IMR-90 (cell line): Measurements from ENCODE around the gene TRPV3.

Experiments used
- BHLHE40 ChIP-seq: fragments of 150-350 bp; IDR thresholded peaks from 2 replicates; pipeline ENCODE4 v1.6.1; 2016; ENCODE audit warnings: mild to moderate bottlenecking, low read depth, low read length
- CEBPB ChIP-seq: IDR thresholded peaks from 2 replicates; pipeline ENCODE4 v1.6.1; 2012; ENCODE audit warnings: low read depth, low read length, improper control_type of control experiment
- CHD1 ChIP-seq: IDR thresholded peaks from 2 replicates; pipeline ENCODE4 v1.6.1; 2012; ENCODE audit warnings: low read depth, low read length, improper control_type of control experiment
- FOS ChIP-seq: fragments of 150-350 bp; IDR thresholded peaks from 2 replicates; pipeline ENCODE4 v1.6.1; 2016; ENCODE audit warnings: low read depth, low read length
- MAZ ChIP-seq: IDR thresholded peaks from 2 replicates; pipeline ENCODE4 v1.6.1; 2012; ENCODE audit warnings: low read depth, mild to moderate bottlenecking, low read length, improper control_type of control experiment, moderate library complexity, borderline replicate concordance
- MXI1 ChIP-seq: IDR thresholded peaks from 2 replicates; pipeline ENCODE4 v1.6.1; 2012; ENCODE audit warnings: low read depth, mild to moderate bottlenecking, low read length, moderate library complexity, borderline replicate concordance
- NFE2L2 ChIP-seq: fragments of 150-350 bp; IDR thresholded peaks from 2 replicates; pipeline ENCODE4 v1.6.1; 2016; ENCODE audit warnings: low read depth, mild to moderate bottlenecking, low read length
- POLR2A ChIP-seq: IDR thresholded peaks from 2 replicates; pipeline ENCODE4 v1.6.1; 2012; ENCODE audit warnings: mild to moderate bottlenecking, low read depth, low read length
- RAD21 ChIP-seq: IDR thresholded peaks from 2 replicates; pipeline ENCODE4 v1.6.1; 2012; ENCODE audit warnings: low read length, improper control_type of control experiment
- RCOR1 ChIP-seq: IDR thresholded peaks from 2 replicates; pipeline ENCODE4 v1.6.1; 2012; ENCODE audit warnings: mild to moderate bottlenecking, low read length, improper control_type of control experiment; ENCODE audit not compliant: insufficient replicate concordance
- RFX5 ChIP-seq: IDR thresholded peaks from 2 replicates; pipeline ENCODE4 v1.8.0; 2012; ENCODE audit warnings: low read depth, mild to moderate bottlenecking, low read length, moderate library complexity
- SMC3 ChIP-seq: fragments of 150-350 bp; IDR thresholded peaks from 2 replicates; pipeline ENCODE4 v1.6.1; 2016; ENCODE audit warnings: low read depth, mild to moderate bottlenecking, antibody characterized with exemption, low read length, moderate library complexity
- TF ChIP-seq, protein P1 (sequence below): fragments of 150-350 bp; IDR thresholded peaks from 2 replicates; pipeline ENCODE4 v1.6.1; 2017; ENCODE audit warnings: mild to moderate bottlenecking, antibody characterized with exemption, low read length, low read depth
- TF ChIP-seq, protein P2 (sequence below): conservative IDR thresholded peaks from 2 replicates; pipeline ENCODE4 v1.5.1; 2012; ENCODE audit warnings: mild to moderate bottlenecking, low read depth, low read length, improper control_type of control experiment

DNA sequence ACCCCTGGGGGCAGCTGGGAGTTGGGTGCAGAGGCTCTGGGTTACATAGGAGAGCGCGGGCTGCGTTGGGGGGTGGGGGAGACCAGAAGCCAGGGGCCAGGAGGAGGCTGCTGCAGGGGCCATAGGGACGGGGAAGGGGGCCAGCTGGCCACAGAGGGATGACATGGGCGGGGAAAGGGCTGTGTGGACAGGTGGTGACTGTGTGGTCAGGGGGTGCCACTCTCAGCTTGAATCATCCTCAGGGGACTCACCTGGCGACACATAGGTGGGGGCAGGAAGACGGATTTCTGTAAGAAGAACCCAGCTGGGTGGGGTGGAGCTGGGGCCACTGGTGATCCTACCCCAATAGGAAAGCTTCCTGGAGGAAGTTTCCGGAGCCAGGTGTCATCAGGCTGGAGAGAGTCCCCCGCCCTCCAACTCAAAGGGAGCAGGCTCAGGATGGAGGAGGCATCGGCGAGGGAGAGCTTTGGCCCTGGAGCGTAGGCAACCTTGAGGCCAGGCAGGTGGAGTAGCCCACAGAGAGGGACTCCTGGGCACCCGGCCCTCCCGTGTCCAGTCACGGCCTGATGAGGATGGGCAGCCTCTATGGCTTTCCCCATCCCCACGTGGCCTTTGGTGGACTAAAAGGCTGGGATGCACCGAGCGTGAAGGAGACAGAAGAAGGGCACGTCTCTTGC is 1.2 kb downstream of the TRPV3 start:
- TF ChIP-seq POLR2A: no peak
- TF ChIP-seq, protein P1, sequence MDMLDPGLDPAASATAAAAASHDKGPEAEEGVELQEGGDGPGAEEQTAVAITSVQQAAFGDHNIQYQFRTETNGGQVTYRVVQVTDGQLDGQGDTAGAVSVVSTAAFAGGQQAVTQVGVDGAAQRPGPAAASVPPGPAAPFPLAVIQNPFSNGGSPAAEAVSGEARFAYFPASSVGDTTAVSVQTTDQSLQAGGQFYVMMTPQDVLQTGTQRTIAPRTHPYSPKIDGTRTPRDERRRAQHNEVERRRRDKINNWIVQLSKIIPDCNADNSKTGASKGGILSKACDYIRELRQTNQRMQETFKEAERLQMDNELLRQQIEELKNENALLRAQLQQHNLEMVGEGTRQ: no peak
- TF ChIP-seq, protein P2, sequence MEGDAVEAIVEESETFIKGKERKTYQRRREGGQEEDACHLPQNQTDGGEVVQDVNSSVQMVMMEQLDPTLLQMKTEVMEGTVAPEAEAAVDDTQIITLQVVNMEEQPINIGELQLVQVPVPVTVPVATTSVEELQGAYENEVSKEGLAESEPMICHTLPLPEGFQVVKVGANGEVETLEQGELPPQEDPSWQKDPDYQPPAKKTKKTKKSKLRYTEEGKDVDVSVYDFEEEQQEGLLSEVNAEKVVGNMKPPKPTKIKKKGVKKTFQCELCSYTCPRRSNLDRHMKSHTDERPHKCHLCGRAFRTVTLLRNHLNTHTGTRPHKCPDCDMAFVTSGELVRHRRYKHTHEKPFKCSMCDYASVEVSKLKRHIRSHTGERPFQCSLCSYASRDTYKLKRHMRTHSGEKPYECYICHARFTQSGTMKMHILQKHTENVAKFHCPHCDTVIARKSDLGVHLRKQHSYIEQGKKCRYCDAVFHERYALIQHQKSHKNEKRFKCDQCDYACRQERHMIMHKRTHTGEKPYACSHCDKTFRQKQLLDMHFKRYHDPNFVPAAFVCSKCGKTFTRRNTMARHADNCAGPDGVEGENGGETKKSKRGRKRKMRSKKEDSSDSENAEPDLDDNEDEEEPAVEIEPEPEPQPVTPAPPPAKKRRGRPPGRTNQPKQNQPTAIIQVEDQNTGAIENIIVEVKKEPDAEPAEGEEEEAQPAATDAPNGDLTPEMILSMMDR: no peak
- no peak for TF ChIP-seq MXI1
- no peak for TF ChIP-seq RFX5
- no peak for TF ChIP-seq FOS
- no peak for TF ChIP-seq CEBPB
- no peak for TF ChIP-seq RAD21
- no peak for TF ChIP-seq MAZ
- TF ChIP-seq RCOR1: no peak
- TF ChIP-seq SMC3: no peak
- no peak for TF ChIP-seq NFE2L2
- no peak for TF ChIP-seq BHLHE40
- no peak for TF ChIP-seq CHD1
